Smooth muscle cell (in vitro differentiated cells): ENCODE results near the gene PHLDB1. TPM values are rescaled to one million over a fixed set of nuclear protein-coding genes. Genes with fewer than 3 reads are reported as not detected.

Experiments
- DNase-seq: peaks from one replicate; lab custom pipeline; 2025; ENCODE audit not compliant: unreplicated experiment; lab: John Stamatoyannopoulos, UW
- H2AFZ ChIP-seq: fragments of 200-600 bp; sonication (generic); 2 replicates; pipeline ENCODE4 v1.6.0; 2016; ENCODE audit warnings: antibody characterized with exemption, low read depth, mild to moderate bottlenecking
- H3F3A ChIP-seq: fragments of 200-600 bp; sonication (generic); 2 replicates; pipeline ENCODE4 v1.6.0; 2017; ENCODE audit warnings: antibody characterized with exemption, low read depth
- H3K27ac ChIP-seq: fragments of 200-600 bp; sonication (generic); 2 replicates; pipeline ENCODE4 v1.5.1; 2016; ENCODE audit warnings: low read depth, mild to moderate bottlenecking
- H3K27me3 ChIP-seq: fragments of 200-600 bp; sonication (generic); 2 replicates; pipeline ENCODE4 v1.6.1; 2016; ENCODE audit warnings: low read depth, mild to moderate bottlenecking
- H3K36me3 ChIP-seq: fragments of 200-600 bp; sonication (generic); 2 replicates; pipeline ENCODE4 v1.5.1; 2016; ENCODE audit warnings: low read depth
- H3K4me1 ChIP-seq: fragments of 200-600 bp; sonication (generic); 2 replicates; pipeline ENCODE4 v1.5.1; 2016; ENCODE audit warnings: low read depth
- H3K4me2 ChIP-seq: fragments of 200-600 bp; sonication (generic); 2 replicates; pipeline ENCODE4 v1.6.0; 2016; ENCODE audit warnings: mild to moderate bottlenecking
- H3K4me3 ChIP-seq: fragments of 200-600 bp; sonication (generic); 2 replicates; pipeline ENCODE4 v1.5.1; 2016; ENCODE audit warnings: mild to moderate bottlenecking
- H3K79me2 ChIP-seq: fragments of 200-600 bp; sonication (generic); 2 replicates; pipeline ENCODE4 v1.6.0; 2016; ENCODE audit warnings: low read depth, mild to moderate bottlenecking
- H3K9ac ChIP-seq: fragments of 200-600 bp; sonication (generic); 2 replicates; pipeline ENCODE4 v1.6.0; 2016; ENCODE audit warnings: low read depth
- H3K9me3 ChIP-seq: fragments of 200-600 bp; sonication (generic); replicated peaks from 2 replicates; pipeline ENCODE4 v1.5.1; 2016; ENCODE audit warnings: low read depth
- H4K20me1 ChIP-seq: fragments of 200-600 bp; sonication (generic); 2 replicates; pipeline ENCODE4 v1.6.0; 2016; ENCODE audit warnings: low read depth
- CTCF ChIP-seq: fragments of 200-600 bp; sonication (generic); IDR thresholded peaks from 2 replicates; pipeline ENCODE4 v1.5.1; 2017; ENCODE audit warnings: borderline replicate concordance, mild to moderate bottlenecking, antibody characterized with exemption; ENCODE audit not compliant: insufficient read depth, poor library complexity, severe bottlenecking
- WGBS: methylation state at CpG from one replicate; pipeline ENCODE4 v1.1.7; 2016; ENCODE audit warnings: low lambda C conversion rate; 5-methylcytosine and 5-hydroxymethylcytosine counted together
- polyA plus RNA-seq: library from polyadenylated mRNA; unstranded; fragments of >200 nt; fragmentation: Nextera tagmentation; extraction: Ambion mirVana; gene quantifications from 2 replicates; pipeline ENCODE4 v1.2.1, GENCODE V29; 2016
- total RNA-seq: library from RNA; depleted of rRNA; stranded (reverse); fragments of >200 nt; gene quantifications from 2 replicates; pipeline ENCODE4 v1.2.3, GENCODE V29; 2014

The PHLDB1 gene
- total and polyA plus RNA-seq, 2 experiments from 2014 or later, result 86.0 to 89.0 TPM

GRCh38 chr11:118696673-118697226 lies 89.3 kb downstream of the PHLDB1 start:
- H3K4me2 ChIP-seq, result no peak overlapping the region
- no peak for TF ChIP-seq CTCF
- no peak overlapping the region for H2AFZ ChIP-seq
- H3K36me3 ChIP-seq, result no peaks in the 10 kb centered on the region
- no peaks in the 10 kb centered on the region for H3K79me2 ChIP-seq
- no peaks in the 10 kb centered on the region for H4K20me1 ChIP-seq
- H3K4me3 ChIP-seq, result no peak overlapping the region
- no peaks in the 10 kb centered on the region for H3K4me1 ChIP-seq
- no peaks in the 10 kb centered on the region for H3K9me3 ChIP-seq
- DNase-seq, result no peak
- 94% methylated on average over 7 of the region's 7 CpGs for WGBS
- H3K9ac ChIP-seq, result no peak overlapping the region
- no peaks in the 10 kb centered on the region for H3K27me3 ChIP-seq
- H3K27ac ChIP-seq, result no peak overlapping the region
- no peaks in the 10 kb centered on the region for H3F3A ChIP-seq

DNA sequence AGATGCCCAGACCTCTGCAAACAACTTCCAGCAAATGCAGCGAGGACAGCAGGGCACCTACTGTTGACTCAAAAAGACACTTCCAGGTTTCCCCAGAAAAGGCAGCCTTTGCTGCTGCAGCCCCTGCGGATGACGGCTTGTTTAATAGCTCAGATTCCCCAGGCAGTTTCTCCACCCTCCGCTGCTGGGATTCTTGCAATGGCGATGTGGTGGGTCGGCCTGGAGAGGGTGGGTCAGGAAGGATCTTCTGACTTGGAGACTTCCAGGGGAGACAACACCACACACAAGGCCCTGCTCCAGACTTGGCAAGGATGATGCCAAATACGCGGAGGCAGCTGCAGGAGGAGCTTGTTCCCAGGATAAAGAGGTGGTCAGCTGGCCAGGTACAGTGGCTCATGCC lies 89.9 kb downstream of the PHLDB1 start:
- Histone ChIP-seq H3F3A (no peaks in the 10 kb centered on the region), H3K4me1 (no peaks in the 10 kb centered on the region), H3K36me3 (no peaks in the 10 kb centered on the region), H3K79me2 (no peaks in the 10 kb centered on the region), H3K27ac (no peak overlapping the region), H4K20me1 (no peaks in the 10 kb centered on the region), H3K9me3 (no peaks in the 10 kb centered on the region), H3K27me3 (no peaks in the 10 kb centered on the region), H3K9ac (no peak overlapping the region), H2AFZ (no peak overlapping the region), H3K4me3 (no peak overlapping the region), H3K4me2 (no peak overlapping the region)
- TF ChIP-seq CTCF, result no peak
- 87% methylated on average over 8 of the region's 8 CpGs for WGBS
- DNase-seq, result no peak

GRCh38 chr11:118699506-118700220 lies 92.2 kb downstream of the PHLDB1 start:
- no peak for TF ChIP-seq CTCF
- no peaks in the 10 kb centered on the region for H3K27me3 ChIP-seq
- H3K4me1 ChIP-seq, result no peaks in the 10 kb centered on the region
- no peaks in the 10 kb centered on the region for H3K36me3 ChIP-seq
- H2AFZ ChIP-seq, result no peak overlapping the region
- H3K79me2 ChIP-seq, result no peaks in the 10 kb centered on the region
- no peaks in the 10 kb centered on the region for H4K20me1 ChIP-seq
- H3K9ac ChIP-seq, result no peak overlapping the region
- DNase-seq, result no peak
- H3K27ac ChIP-seq, result no peak overlapping the region
- H3K9me3 ChIP-seq, result no peaks in the 10 kb centered on the region
- H3K4me3 ChIP-seq, result no peak overlapping the region
- WGBS, result 91% methylated on average over 7 of the region's 7 CpGs
- no peak overlapping the region for H3K4me2 ChIP-seq
- H3F3A ChIP-seq, result no peaks in the 10 kb centered on the region
